Endothelial cell of umbilical vein (primary cell): Measurements from ENCODE around the gene RPS6KL1. TPM values are rescaled to one million over a fixed set of nuclear protein-coding genes. Genes with fewer than 3 reads are reported as not detected.
A peak's percentile ranks its signal among the peaks of the same experiment; 100 is the strongest.

Experiments
- BruUV-seq: library from RNA; stranded (reverse); fragments of 400-500 nt; replicated peaks from 2 replicates; lab custom pipeline; 2021; lab: Mats Ljungman, UMichigan
- CTCF ChIA-PET: fragments of 300-600, 350-600 bp; sonication (Branson Sonifier 250); formaldehyde crosslinking; loops from one replicate; lab custom pipeline; 2021; ENCODE audit warnings: antibody characterized with exemption, inconsistent platforms; lab: Charles Lee
- POLR2A ChIA-PET: fragments of 300-600, 350-600 bp; sonication (Branson Sonifier 250); formaldehyde crosslinking; loops from one replicate; lab custom pipeline; 2021; ENCODE audit warnings: antibody characterized with exemption, inconsistent platforms; lab: Charles Lee
- DNase-seq: peaks from one replicate; pipeline ENCODE4 v3.0.0-alpha.2; 2011; ENCODE audit warnings: low read depth, low spot score
- FAIRE-seq: peaks from 2 replicates; lab custom pipeline; 2011; peaks lifted over from hg19 to GRCh38; lab: Jason Lieb, UNC
- H2AFZ ChIP-seq: 2 replicates; pipeline ENCODE4 v1.6.0; 2012; ENCODE audit warnings: low read depth, low read length, control low read depth, inconsistent platforms
- H3K27ac ChIP-seq: 2 replicates; pipeline ENCODE4 v1.5.1; 2011; ENCODE audit warnings: low read depth, mild to moderate bottlenecking, control low read depth, low read length, moderate library complexity; ENCODE audit not compliant: insufficient read depth
- H3K27me3 ChIP-seq, 2 experiments: 2 replicates each; pipeline versions ENCODE4 v1.6.0 to v1.6.1; 2011; ENCODE audit warnings: low read length in 2 of 2, mixed read lengths in 1 of 2; ENCODE audit not compliant: control insufficient read depth in 2 of 2, insufficient read depth in 2 of 2
- H3K36me3 ChIP-seq, 2 experiments: 2 replicates in 1 of 2; 3 replicates in 1 of 2; pipeline ENCODE4 v1.5.1; 2011; ENCODE audit warnings: low read length in 2 of 2, mild to moderate bottlenecking in 1 of 2, moderate library complexity in 1 of 2; ENCODE audit not compliant: control insufficient read depth in 2 of 2, insufficient read depth in 2 of 2; ENCODE audit errors: extremely low read depth in 1 of 2
- H3K4me1 ChIP-seq: 3 replicates; pipeline ENCODE4 v1.5.1; 2011; ENCODE audit warnings: mild to moderate bottlenecking, low read length; ENCODE audit not compliant: control insufficient read depth, insufficient read depth; ENCODE audit errors: extremely low read depth
- H3K4me2 ChIP-seq: 2 replicates; pipeline ENCODE4 v1.6.1; 2011; ENCODE audit warnings: low read length, control low read depth, mixed read lengths; ENCODE audit not compliant: insufficient read depth
- H3K4me3 ChIP-seq, 3 experiments: fragments of 200-600 bp in 1 of 3; sonication (generic), shearing (Covaris generic) in 1 of 3; replicated peaks in 1 of 3; 2 replicates each; pipeline ENCODE4 v1.5.1; 2011 to 2016; ENCODE audit warnings: control low read depth in 3 of 3, low read length in 3 of 3, mild to moderate bottlenecking in 2 of 3, inconsistent platforms in 1 of 3, low read depth in 1 of 3, moderate library complexity in 1 of 3; ENCODE audit not compliant: insufficient read depth in 1 of 3
- H3K79me2 ChIP-seq: 2 replicates; pipeline ENCODE4 v1.6.0; 2012; ENCODE audit warnings: low read length, inconsistent platforms; ENCODE audit not compliant: control insufficient read depth, insufficient read depth
- H3K9ac ChIP-seq: replicated peaks from 2 replicates; pipeline ENCODE3; 2011; ENCODE audit warnings: low read length, control low read depth; ENCODE audit not compliant: insufficient read depth; ENCODE audit errors: extremely low read depth
- H3K9me1 ChIP-seq: replicated peaks from 3 replicates; pipeline ENCODE4 v1.6.0; 2011; ENCODE audit warnings: mild to moderate bottlenecking, low read length; ENCODE audit not compliant: control insufficient read depth, insufficient read depth; ENCODE audit errors: extremely low read depth
- H3K9me3 ChIP-seq: replicated peaks from 2 replicates; pipeline ENCODE4 v1.5.1; 2012; ENCODE audit warnings: low read length, inconsistent platforms; ENCODE audit not compliant: control insufficient read depth, insufficient read depth
- H4K20me1 ChIP-seq: replicated peaks from 2 replicates; pipeline ENCODE3; 2011; ENCODE audit warnings: mild to moderate bottlenecking, low read length; ENCODE audit not compliant: control insufficient read depth, insufficient read depth; ENCODE audit errors: extremely low read depth
- CTCF ChIP-seq, 2 donors: IDR thresholded peaks; 1 replicate in 1 of 2; 2 replicates in 1 of 2; pipeline ENCODE4 v1.5.1; 2011; ENCODE audit warnings: low read length in 2 of 2, mild to moderate bottlenecking in 2 of 2, moderate library complexity in 2 of 2, control low read depth in 1 of 2, inconsistent platforms in 1 of 2, low read depth in 1 of 2; ENCODE audit not compliant: insufficient read depth in 1 of 2; ENCODE audit errors: extremely low read depth in 1 of 2
- EZH2 ChIP-seq: IDR thresholded peaks from 2 replicates; pipeline ENCODE4 v1.6.1; 2012; ENCODE audit warnings: borderline replicate concordance, low read depth, mild to moderate bottlenecking, moderate library complexity, low read length, inconsistent platforms; ENCODE audit not compliant: severe bottlenecking
- FOS ChIP-seq: IDR thresholded peaks from 2 replicates; pipeline ENCODE4 v1.6.1; 2011; ENCODE audit warnings: mild to moderate bottlenecking, low read length, moderate library complexity, borderline replicate concordance; ENCODE audit not compliant: insufficient read depth
- GATA2 ChIP-seq: IDR thresholded peaks from 2 replicates; pipeline ENCODE4 v1.7.0; 2011; ENCODE audit warnings: low read depth, mild to moderate bottlenecking, moderate library complexity, mixed read lengths, low read length; ENCODE audit not compliant: insufficient read length, insufficient read depth
- JUN ChIP-seq: IDR thresholded peaks from 2 replicates; pipeline ENCODE4 v1.6.1; 2011; ENCODE audit warnings: borderline replicate concordance, low read depth; ENCODE audit not compliant: insufficient read length, insufficient read depth
- MYC ChIP-seq: IDR thresholded peaks from one replicate; pipeline ENCODE4 v1.6.1; 2011; ENCODE audit warnings: mild to moderate bottlenecking, low read depth, low read length
- POLR2A ChIP-seq: IDR thresholded peaks from 2 replicates; pipeline ENCODE4 v1.6.1; 2012; ENCODE audit warnings: low read depth, mild to moderate bottlenecking, control low read depth, low read length
- POLR2AphosphoS5 ChIP-seq: IDR thresholded peaks from 2 replicates; pipeline ENCODE4 v1.6.1; 2012; ENCODE audit warnings: low read depth, mild to moderate bottlenecking, control low read depth, low read length, moderate library complexity; ENCODE audit not compliant: insufficient read depth
- dilution Hi-C: fragments of 300-500 bp; cut with MboI; formaldehyde crosslinking; loops from one replicate; pipeline ENCODE4 v1.15.0; 2019; ENCODE audit warnings: low sequenced_read_pairs; ENCODE audit not compliant: extremely low pct_ligation_motif_present
- intact Hi-C: fragments of 100-400 bp; cut with micrococcal nuclease; formaldehyde crosslinking; loops from one replicate; pipeline ENCODE4 v1.10.0; 2022
- polyA plus RNA-seq, 4 experiments: library from polyadenylated mRNA; depleted of rRNA in 3 of 4; stranded (reverse) in 3 of 4; unstranded in 1 of 4; fragments of >200 nt; gene quantifications; 2 replicates each; pipeline versions ENCODE4 v1.2.1 to v1.2.3, GENCODE V29; 2011 to 2012; ENCODE audit warnings: missing spikeins in 1 of 4
- total RNA-seq: library from RNA; stranded (reverse); gene quantifications from 2 replicates; pipeline ENCODE4 v1.2.3, GENCODE V29; 2021
- TF ChIP-seq, protein P1 (sequence below): IDR thresholded peaks from 2 replicates; pipeline ENCODE4 v1.6.1; 2011; ENCODE audit not compliant: insufficient read depth, insufficient read length

The RPS6KL1 gene
- total and polyA plus RNA-seq, 2 donors (not counting 3 experiments of a cell fraction or from before 2014, with no cell fraction given), result 10.2 to 23.8 TPM

- intact Hi-C loops (no loop called here), dilution Hi-C loops (no loop called here)
- no peaks in the 10 kb centered on the region for H3K27me3 ChIP-seq
- ChIA-PET POLR2A (interaction anchor here (0.7 to 2.6 kb wide), 15 partner anchors 9 to 114 kb away, joined by 3 to 20 read pairs (median 6); partner anchors contain the start of genes ACYP1, EIF2B2, RPS6KL1 and ZC2HC1C), CTCF (interaction anchor here (1.0 to 2.2 kb wide), 7 partner anchors 9 to 133 kb away, joined by 4 to 14 read pairs (median 5); partner anchors contain the start of gene RPS6KL1)
- peaks cover 6 to 9% of the 10 kb centered on the region in 2 experiments for H3K36me3 ChIP-seq
- H3K79me2 ChIP-seq, result peaks cover 44% of the 10 kb centered on the region
- TF ChIP-seq CTCF (IDR thresholded peaks at IDR 0.05; ENCODE audit: extremely low read depth in 1 of 2, insufficient read depth in 1 of 2, low read depth in 1 of 2, low read length in 2 of 2), result no peak
- TF ChIP-seq JUN, result no peak
- TF ChIP-seq EZH2, result no peak
- TF ChIP-seq, protein P1, sequence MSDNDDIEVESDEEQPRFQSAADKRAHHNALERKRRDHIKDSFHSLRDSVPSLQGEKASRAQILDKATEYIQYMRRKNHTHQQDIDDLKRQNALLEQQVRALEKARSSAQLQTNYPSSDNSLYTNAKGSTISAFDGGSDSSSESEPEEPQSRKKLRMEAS, result no peak
- no peak for TF ChIP-seq POLR2A
- no peak for TF ChIP-seq POLR2AphosphoS5
- TF ChIP-seq GATA2, result no peak
- TF ChIP-seq MYC, result no peak
- no peak for TF ChIP-seq FOS
- no peaks in the 10 kb centered on the region for H3K9me1 ChIP-seq
- peak overlapping the region; percentile 53 for H3K27ac ChIP-seq
- no peak for DNase-seq
- H3K9me3 ChIP-seq, result no peaks in the 10 kb centered on the region
- H2AFZ ChIP-seq, result peak overlapping the region; percentile 78
- peak overlapping the region; percentile 86 for H3K9ac ChIP-seq
- H3K4me3 ChIP-seq, result peak overlapping the region; percentile 24 to 94 (median 84)
- H3K4me1 ChIP-seq, result peaks cover 39% of the 10 kb centered on the region
- no peaks in the 10 kb centered on the region for H4K20me1 ChIP-seq
- FAIRE-seq, result no peak
- BruUV-seq, result TSS peak; percentile 51
- peak overlapping the region; percentile 53 for H3K4me2 ChIP-seq
Measured at GRCh38 chr14:74956027-74956279, 32.9 kb upstream of the RPS6KL1 start.
